GM19395 (cell line): Measurements from ENCODE around the gene SGPL1.

Source experiments
- ATAC-seq: cut with Tn5 transposase; IDR thresholded peaks from one replicate; pipeline ENCODE4 v1.9.1; 2021; ENCODE audit warnings: mild to moderate bottlenecking, moderate library complexity; ENCODE audit not compliant: unreplicated experiment

SGPL1 gene

DNA sequence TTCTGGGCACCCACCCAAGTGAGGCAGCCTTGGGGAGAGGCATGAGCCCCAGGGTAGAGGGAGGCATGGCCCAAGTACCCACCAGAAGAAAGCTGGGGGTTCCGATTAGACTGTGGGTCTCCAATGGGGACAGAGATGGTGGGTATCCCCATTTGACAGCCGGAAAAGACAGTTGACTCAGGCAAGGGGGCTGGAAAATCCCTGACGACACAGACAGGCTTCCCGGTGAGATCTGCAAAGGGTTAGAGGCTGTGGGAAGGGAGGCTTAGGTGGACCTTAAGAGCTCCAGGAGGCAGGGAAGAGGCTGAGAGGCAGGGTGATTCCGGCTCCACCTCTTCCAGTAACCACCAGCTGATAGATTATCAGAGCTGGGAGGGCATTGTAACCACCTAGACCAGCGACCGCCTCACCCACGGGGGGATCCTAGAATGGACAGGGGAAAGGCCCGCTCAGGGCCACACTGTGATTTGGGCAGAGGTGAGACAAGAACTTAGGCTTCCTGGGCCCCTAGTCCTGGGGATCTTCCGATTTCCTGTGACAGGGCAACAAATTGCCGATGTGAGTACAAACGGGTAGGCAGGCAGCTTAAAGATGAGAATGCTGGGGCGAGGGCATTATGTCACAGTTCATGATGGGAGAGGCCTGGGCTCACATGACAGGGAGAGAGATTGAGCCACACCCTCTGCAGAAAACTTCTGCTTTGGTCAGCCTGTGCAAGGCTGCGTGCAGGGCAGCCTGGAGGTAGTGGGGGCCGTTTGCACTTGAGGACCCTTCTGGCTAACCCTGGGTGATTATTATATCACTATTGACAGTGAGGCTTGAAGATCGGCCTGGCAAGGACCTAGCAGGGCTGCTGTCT is 36.0 kb upstream of the SGPL1 start:
- ATAC-seq = no peak

GRCh38 chr10:70780370-70780760 is 35.4 kb upstream of the SGPL1 start:
- no peak for ATAC-seq

DNA sequence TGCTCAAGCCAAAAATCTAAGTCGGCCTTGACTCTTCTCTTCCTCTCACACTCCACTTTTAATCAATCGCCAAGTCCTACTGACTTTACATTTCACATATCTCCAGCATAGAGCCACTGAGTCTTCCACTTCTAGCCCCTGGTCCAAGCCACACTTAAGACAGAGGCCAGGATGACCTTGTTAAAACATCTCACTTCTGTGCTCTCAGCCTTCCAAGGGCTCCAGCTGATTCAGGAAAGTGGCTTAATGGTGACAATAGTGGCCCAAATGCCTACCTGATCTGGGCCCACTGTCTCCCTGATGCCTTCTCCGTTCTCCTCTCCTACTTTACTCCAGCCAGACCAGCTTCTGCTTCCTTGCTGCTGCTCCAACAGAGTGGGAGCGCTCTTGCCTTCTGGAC is 35.0 kb upstream of the SGPL1 start:
- ATAC-seq = no peak

DNA sequence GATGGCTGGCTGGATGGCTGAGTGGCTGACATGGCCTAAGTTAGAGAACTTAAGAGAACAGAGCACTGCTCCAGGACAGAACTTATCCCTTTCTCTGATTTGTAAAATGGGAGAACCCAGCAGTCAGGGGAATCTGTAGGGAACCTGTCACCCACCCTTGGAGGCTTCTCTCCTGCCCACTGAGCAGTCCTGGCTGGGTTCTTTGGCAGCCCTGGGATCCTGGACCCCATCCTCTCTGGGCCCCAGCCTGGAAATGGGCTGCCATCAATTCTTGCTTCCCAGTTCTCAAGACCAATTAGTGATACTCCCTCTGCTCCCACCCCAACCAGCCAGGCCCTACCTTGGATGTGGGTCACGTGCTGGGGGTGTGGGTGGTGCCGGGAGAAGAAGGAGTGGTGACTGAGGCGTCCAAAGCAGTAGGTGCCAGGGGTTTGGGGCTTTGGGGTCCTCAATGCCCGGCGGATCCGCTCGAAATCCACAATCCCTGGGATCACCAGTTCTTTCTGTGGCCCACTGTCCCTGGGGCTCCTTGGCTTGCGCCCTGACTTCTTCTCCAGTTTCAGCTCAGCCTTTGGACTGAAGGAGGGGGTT is 34.2 kb upstream of the SGPL1 start:
- no peak for ATAC-seq

DNA sequence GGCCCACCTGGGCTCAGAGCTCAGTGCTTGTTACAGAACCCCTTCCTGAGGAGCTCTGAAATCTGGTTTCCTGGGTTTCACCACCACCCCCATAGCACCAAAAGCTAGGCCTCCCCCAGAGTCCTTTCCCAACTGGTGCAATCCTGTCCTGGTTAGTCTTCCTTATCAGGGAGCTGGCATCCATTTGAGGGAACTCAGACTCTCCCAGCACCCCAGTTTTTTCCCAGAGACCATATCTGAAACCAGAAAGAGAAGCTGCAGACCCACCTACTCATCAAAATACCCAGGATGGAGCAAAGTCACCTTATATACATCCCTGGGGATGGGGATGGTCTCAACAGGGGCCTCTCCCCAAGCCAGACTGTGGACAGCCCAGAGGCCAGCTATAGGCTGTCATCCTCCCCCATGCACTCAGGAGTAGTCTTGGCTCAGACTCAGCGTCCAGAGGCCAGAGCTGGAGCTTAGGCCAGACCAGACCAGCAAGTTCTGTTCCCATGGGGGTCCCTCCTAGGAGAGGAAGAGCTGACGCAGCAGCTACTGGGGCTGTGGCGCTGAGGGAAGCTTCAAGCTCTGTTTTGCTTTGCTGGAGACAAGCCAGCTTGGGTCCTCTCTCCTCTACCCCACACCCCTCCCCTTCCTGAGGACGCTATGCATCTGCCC is 33.5 kb upstream of the SGPL1 start:
- no peak for ATAC-seq

DNA sequence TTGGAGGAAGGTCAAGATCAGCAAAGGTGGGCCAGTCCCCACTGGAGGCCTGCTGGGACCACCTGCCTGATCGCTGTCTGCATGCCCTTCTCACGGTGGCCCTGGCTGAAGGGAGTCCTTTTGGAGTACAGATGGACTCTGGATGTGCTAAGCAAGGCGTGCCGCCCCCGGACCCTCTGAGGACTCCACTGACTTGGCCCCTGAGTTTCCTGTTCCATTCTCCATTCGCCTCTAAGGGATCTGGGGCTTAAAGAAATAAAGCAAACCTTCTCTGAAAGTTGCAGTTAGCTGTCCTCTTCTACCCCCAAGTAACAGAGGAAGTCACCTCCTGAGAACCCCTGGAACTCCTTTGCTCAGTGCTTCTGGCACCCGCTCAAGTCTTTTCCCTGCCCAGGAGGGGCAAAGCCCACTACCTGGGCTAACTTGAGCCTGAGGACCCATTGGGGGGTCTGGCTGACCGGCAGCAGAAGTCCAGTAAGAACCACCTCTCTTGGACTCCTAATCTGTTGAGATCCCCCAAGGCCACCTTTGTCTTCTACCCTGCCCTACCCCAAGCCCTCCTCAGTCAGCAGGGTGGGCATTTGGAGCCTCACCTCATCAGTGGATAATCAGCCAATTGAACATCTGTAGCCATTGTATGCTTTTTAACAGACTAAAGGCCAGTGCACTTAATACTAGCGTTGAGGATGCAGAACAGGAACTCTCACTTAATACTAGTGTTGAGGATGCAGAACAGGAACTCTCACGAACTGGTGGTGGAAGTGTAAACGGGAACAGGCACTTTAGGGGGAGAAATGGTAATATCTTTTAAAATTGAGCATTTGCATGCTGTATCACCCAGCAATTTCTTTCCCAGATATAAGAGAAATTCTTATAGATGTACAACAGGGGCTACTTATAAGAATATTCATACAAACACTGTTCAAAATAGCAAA is 32.7 kb upstream of the SGPL1 start:
- ATAC-seq = no peak

DNA sequence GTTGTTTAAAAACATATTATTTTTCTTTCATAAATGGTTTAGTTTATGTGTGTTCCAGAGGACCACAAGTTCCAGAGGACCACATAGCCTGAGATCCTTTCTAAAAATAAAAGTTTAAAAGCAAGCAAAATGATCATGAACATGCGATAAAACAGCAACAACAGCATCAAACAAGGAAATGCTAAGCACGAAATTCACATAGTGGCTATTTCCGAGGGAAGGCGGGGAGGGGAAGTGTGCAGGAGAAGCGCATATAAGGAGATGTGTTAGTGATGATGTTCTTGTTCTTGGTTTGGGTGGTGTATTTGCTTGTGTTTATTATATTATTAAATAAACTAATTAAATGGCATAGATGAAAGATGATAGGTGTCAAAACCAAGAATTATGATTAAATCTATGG is 31.7 kb upstream of the SGPL1 start:
- ATAC-seq = no peak

DNA sequence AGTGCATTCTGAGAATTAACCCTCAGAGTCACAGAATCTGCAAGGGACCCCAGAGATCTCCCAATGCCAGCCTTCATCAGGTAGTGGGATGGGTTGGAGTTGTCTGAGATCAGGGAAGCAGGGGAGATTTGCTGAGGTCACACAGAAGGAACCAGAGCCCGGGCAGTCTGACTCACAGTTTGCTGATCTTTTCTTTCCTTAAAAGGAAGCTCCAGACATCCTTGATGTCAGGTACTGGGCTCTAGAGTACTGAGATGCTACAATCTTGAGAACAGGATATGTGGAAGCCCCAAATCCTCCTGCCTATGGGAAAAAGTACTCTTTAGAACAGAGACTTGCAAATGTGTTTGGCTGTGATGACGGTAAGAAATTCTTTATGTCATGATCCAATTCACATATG is 31.3 kb upstream of the SGPL1 start:
- no peak for ATAC-seq

DNA sequence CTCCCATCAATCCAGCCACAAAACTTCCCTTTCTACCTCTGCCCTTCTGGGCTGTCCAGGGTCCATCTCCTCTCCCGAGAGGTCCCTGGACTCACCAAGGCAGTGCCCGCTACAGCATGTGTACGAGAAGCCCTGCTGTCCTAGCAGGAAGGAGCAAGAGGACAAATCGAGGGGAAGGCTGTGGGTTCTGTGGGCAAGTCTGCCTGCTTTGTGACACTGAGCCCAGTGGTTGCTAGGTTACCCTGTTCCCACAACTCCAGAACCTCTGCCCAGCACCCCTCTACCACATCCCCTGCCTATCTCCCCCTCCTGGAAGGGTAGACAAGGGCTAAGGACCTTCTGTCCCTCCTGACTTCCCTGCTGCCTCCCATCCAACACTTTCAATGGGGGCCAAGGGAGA is 30.6 kb upstream of the SGPL1 start, which contains the start of gene TBATA:
TSS of gene TBATA (minus strand) at position 188 of the 400 bp plus-strand sequence. CDS start 1,998 bp downstream, outside the sequence.
- ATAC-seq = no peak

DNA sequence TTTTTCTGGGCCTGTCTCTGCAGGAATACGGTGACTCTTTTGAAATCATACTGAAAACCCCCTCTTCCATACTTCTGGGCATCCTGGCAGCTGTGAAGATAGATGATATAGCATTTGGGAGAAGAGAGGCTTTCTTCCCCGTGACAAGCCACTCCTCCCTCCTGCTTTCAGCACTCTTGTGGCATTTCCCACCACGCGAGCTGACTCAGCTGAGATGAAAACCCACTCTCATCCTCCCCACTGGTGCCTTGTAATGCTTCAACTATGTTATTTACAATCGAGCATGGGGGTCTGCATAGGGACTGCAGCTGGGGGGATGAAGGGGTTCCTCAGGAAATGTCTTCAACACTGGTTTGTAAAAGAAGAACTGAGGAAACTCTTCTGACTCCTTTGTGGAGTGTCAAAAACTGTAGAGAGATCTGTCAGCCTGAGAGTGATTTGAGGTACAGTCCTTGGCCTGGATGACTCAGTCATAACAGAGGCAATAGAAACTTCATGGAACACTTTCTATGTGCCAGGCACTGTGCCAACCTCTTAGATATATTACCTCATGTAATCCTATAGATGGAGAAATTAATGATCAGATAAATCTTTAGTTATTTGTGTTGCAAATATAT is 28.8 kb upstream of the SGPL1 start:
- ATAC-seq = no peak

- ATAC-seq = no peak
These were observed 24.2 kb upstream of the SGPL1 start for GRCh38 chr10:70791386-70792039.

- no peak for ATAC-seq
These were observed 20.1 kb upstream of the SGPL1 start for GRCh38 chr10:70795613-70796012.

- ATAC-seq = no peak
These were observed 17.9 kb upstream of the SGPL1 start for GRCh38 chr10:70797840-70798239.

GRCh38 chr10:70799124-70799523 is 16.6 kb upstream of the SGPL1 start:
- ATAC-seq = no peak

GRCh38 chr10:70801854-70802253 is 13.9 kb upstream of the SGPL1 start:
- ATAC-seq = no peak

GRCh38 chr10:70803775-70804420 is 11.8 kb upstream of the SGPL1 start:
- no peak for ATAC-seq

DNA sequence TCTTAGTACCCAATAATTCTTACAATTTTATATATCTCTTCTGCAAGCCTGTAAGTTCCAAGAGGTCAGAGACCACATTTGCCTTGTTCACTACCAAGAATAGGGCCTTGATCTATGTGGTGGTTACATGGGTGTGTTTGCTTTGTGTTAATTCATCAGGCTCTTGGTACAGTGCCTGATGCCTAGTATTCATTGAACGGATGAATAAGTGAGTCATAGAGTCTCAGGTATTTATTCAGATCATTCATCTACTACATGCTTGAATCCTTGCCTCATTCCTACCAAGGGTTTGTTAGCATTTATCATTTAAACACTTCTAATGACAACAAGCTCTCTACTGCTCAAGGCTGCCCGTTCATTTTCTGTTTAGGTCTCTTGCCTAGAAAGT is 11.3 kb upstream of the SGPL1 start:
- ATAC-seq = no peak

DNA sequence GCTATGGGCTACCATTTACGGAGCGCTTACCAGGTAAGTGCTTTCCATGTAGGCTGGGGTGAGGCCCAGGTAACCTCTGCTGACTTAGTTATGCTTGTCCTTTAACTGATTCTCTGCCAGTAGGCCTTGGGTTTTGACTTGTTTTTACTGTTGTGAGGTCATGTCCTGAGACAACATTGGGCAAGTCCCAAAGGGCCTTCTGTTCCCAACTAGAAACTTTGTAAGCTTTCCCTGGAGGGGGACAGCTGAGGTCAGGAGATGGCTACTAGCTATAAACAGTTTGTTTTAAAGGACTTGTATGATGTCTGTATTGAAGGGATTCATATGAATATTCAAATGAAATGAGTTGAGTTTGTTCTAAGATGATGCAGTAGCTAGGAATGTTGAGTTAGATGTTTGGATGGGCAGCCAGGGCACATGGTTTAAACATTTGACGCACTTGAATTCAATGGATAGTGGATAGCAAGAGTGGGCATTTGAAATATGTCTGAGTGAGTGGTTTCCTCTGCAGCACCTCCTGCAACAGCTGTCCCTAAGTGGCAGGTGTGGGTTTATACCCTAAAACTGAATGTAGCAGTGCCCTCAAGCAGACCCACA is 10.0 kb upstream of the SGPL1 start:
- ATAC-seq = no peak

DNA sequence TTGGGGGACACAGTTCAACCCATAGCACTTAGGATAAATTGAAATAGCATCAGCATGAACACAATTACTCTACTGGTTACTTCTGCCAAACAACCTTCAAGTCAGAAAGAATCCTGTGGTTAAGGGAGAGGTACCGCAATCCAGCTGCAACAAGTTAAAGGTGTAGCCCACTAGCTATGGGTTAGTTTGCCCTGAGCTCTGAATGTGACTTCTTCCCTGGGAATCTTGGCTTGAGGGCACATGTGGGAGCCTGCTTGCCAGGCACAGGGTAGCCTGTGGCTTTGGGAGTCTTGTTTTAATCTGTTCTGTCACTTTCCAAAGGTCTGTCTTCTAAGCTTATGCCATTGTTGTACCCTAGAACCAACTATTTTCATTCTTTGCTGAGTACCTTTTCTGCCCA is 8.9 kb upstream of the SGPL1 start:
- no peak for ATAC-seq
